Panc1 (cell line): ENCODE data around the gene MCF2L2. TPM values are rescaled to one million over a fixed set of nuclear protein-coding genes. Genes with fewer than 3 reads are reported as not detected.

Experiments
- ATAC-seq: fragments of 200-7000 bp; cut with Tn5 transposase; 2 replicates; pipeline ENCODE4 v1.9.1; 2020; ENCODE audit warnings: mild to moderate bottlenecking, moderate library complexity
- BruUV-seq: library from RNA; stranded (reverse); fragments of 400-500 nt; replicated peaks from 2 replicates; lab custom pipeline; 2021; lab: Mats Ljungman, UMichigan
- CTCF ChIA-PET: fragments of 300-600 bp; sonication (Branson Sonifier 250); formaldehyde crosslinking; loops from one replicate; lab custom pipeline; 2022; ENCODE audit warnings: antibody characterized with exemption; lab: Charles Lee
- POLR2A ChIA-PET: fragments of 300-600 bp; sonication (Branson Sonifier 250); formaldehyde crosslinking; loops from one replicate; lab custom pipeline; 2022; ENCODE audit warnings: antibody characterized with exemption; lab: Charles Lee
- DNase-seq: peaks from one replicate; pipeline ENCODE4 v3.0.0-alpha.2; 2010; ENCODE audit warnings: low read depth, low spot score
- H3K27ac ChIP-seq: 2 replicates; pipeline ENCODE4 v1.5.1; 2011; ENCODE audit warnings: mild to moderate bottlenecking, low read length, inconsistent platforms
- H3K27me3 ChIP-seq: fragments of 200-500 bp; sonication (Bioruptor generic); 2 replicates; pipeline ENCODE4 v1.6.0; 2014; ENCODE audit warnings: low read length, inconsistent platforms; ENCODE audit not compliant: control insufficient read depth, insufficient read depth
- H3K36me3 ChIP-seq: fragments of 200-500 bp; sonication (Bioruptor generic); 2 replicates; pipeline ENCODE4 v1.5.1; 2014; ENCODE audit warnings: inconsistent platforms, mild to moderate bottlenecking, low read length, moderate library complexity; ENCODE audit not compliant: control insufficient read depth, insufficient read depth
- H3K4me1 ChIP-seq: 2 replicates; pipeline ENCODE4 v1.5.1; 2011; ENCODE audit warnings: inconsistent platforms, mild to moderate bottlenecking, low read length, moderate library complexity; ENCODE audit not compliant: control insufficient read depth, insufficient read depth
- H3K4me3 ChIP-seq, 2 experiments: 2 replicates each; pipeline ENCODE4 v1.5.1; 2011 to 2012; ENCODE audit warnings: low read depth in 2 of 2, low read length in 2 of 2, mild to moderate bottlenecking in 2 of 2, inconsistent platforms in 1 of 2, moderate library complexity in 1 of 2
- H3K9me3 ChIP-seq: fragments of 200-500 bp; sonication (Bioruptor generic); 2 replicates; pipeline ENCODE4 v1.5.1; 2014; ENCODE audit warnings: low read depth, mild to moderate bottlenecking, inconsistent platforms, low read length, moderate library complexity; ENCODE audit not compliant: control insufficient read depth, insufficient read depth
- CTCF ChIP-seq: fragments of 450-650 bp; IDR thresholded peaks from 2 replicates; pipeline ENCODE4 v1.5.1; 2017; ENCODE audit warnings: mild to moderate bottlenecking
- POLR2AphosphoS5 ChIP-seq: IDR thresholded peaks from 2 replicates; pipeline ENCODE4 v1.6.1; 2012; ENCODE audit warnings: mild to moderate bottlenecking, low read depth, low read length, moderate library complexity
- SIN3A ChIP-seq: IDR thresholded peaks from 2 replicates; pipeline ENCODE4 v1.6.1; 2012; ENCODE audit warnings: low read depth, mild to moderate bottlenecking, low read length, moderate library complexity, borderline replicate concordance; ENCODE audit not compliant: insufficient read depth
- TCF7L2 ChIP-seq: IDR thresholded peaks from 2 replicates; pipeline ENCODE4 v1.6.1; 2011; ENCODE audit warnings: mild to moderate bottlenecking, low read depth, low read length, inconsistent platforms
- in situ Hi-C: cut with HindIII; loops from 2 replicates; pipeline ENCODE4 v1.10.0; 2016; ENCODE audit warnings: low sequenced_read_pairs, low pct_unique_long_range_greater_than_20kb
- intact Hi-C: fragments of 100-400 bp; cut with micrococcal nuclease; formaldehyde crosslinking; loops from one replicate; pipeline ENCODE4 v1.10.0; 2022; ENCODE audit not compliant: unreplicated experiment
- total RNA-seq: library from RNA; stranded (reverse); gene quantifications from one replicate; pipeline ENCODE4 v1.2.1, GENCODE V29; 2021; ENCODE audit not compliant: unreplicated experiment
- TF ChIP-seq, protein P1 (sequence below), 2 experiments: IDR thresholded peaks; 2 replicates each; pipeline ENCODE4 v1.6.1; 2011 to 2012; ENCODE audit warnings: low read depth in 2 of 2, control low read depth in 1 of 2, low read length in 1 of 2, mild to moderate bottlenecking in 1 of 2, moderate library complexity in 1 of 2; ENCODE audit not compliant: insufficient read depth in 1 of 2

Gene MCF2L2
- total RNA-seq, 1 experiment from 2014 or later: 1.0 TPM

GRCh38 chr3:183313764-183314163 is 114.7 kb downstream of the MCF2L2 start:
- BruUV-seq: no TSS peak
- Histone ChIP-seq H3K27me3 (no peaks in the 10 kb centered on the region), H3K9me3 (no peaks in the 10 kb centered on the region), H3K4me3 (no peak overlapping the region), H3K27ac (no peak overlapping the region), H3K36me3 (no peaks in the 10 kb centered on the region), H3K4me1 (no peaks in the 10 kb centered on the region)
- DNase-seq (no peak), ATAC-seq (no peak)
- intact Hi-C loops: no loop called here
- CTCF ChIA-PET: no interaction called here
- TF ChIP-seq POLR2AphosphoS5: no peak
- TF ChIP-seq, protein P1, sequence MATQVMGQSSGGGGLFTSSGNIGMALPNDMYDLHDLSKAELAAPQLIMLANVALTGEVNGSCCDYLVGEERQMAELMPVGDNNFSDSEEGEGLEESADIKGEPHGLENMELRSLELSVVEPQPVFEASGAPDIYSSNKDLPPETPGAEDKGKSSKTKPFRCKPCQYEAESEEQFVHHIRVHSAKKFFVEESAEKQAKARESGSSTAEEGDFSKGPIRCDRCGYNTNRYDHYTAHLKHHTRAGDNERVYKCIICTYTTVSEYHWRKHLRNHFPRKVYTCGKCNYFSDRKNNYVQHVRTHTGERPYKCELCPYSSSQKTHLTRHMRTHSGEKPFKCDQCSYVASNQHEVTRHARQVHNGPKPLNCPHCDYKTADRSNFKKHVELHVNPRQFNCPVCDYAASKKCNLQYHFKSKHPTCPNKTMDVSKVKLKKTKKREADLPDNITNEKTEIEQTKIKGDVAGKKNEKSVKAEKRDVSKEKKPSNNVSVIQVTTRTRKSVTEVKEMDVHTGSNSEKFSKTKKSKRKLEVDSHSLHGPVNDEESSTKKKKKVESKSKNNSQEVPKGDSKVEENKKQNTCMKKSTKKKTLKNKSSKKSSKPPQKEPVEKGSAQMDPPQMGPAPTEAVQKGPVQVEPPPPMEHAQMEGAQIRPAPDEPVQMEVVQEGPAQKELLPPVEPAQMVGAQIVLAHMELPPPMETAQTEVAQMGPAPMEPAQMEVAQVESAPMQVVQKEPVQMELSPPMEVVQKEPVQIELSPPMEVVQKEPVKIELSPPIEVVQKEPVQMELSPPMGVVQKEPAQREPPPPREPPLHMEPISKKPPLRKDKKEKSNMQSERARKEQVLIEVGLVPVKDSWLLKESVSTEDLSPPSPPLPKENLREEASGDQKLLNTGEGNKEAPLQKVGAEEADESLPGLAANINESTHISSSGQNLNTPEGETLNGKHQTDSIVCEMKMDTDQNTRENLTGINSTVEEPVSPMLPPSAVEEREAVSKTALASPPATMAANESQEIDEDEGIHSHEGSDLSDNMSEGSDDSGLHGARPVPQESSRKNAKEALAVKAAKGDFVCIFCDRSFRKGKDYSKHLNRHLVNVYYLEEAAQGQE (IDR thresholded peaks at IDR 0.05; ENCODE audit: insufficient read depth in 1 of 2, low read depth in 2 of 2, low read length in 1 of 2): no peak
- no peak for TF ChIP-seq CTCF
- no peak for TF ChIP-seq TCF7L2
- no peak for TF ChIP-seq SIN3A
- in situ Hi-C loops: no loop called here
- POLR2A ChIA-PET: no interaction called here

DNA sequence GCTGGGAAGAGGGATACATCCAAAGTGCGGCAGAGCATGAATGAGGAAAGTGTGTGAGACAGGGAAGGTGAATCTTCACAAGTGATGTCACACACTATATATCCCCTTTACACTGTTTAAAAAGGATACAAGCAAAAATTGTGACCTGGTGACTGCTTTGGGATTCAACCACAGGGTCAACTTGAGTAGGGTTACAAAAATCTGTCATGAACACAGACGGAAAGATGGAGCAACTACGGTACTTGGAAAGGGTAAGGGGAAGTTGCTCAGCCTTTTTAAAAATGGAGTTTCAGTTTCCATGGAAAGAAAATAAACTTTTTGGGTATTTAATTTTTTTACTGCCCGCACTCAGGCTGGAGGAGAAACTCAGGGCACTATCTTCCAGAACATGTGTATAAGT is 115.1 kb downstream of the MCF2L2 start:
- intact Hi-C loops (no loop called here), in situ Hi-C loops (no loop called here)
- ATAC-seq: no peak
- no peak for DNase-seq
- H3K9me3 ChIP-seq: no peaks in the 10 kb centered on the region
- H3K27me3 ChIP-seq: no peaks in the 10 kb centered on the region
- no TSS peak for BruUV-seq
- H3K4me1 ChIP-seq: no peaks in the 10 kb centered on the region
- no peaks in the 10 kb centered on the region for H3K36me3 ChIP-seq
- no peak for TF ChIP-seq POLR2AphosphoS5
- no peak for TF ChIP-seq SIN3A
- no peak for TF ChIP-seq CTCF
- TF ChIP-seq TCF7L2: no peak
- TF ChIP-seq, protein P1 (IDR thresholded peaks at IDR 0.05; ENCODE audit: insufficient read depth in 1 of 2, low read depth in 2 of 2, low read length in 1 of 2): no peak
- CTCF ChIA-PET: no interaction called here
- H3K27ac ChIP-seq: no peak overlapping the region
- H3K4me3 ChIP-seq: no peak overlapping the region
- POLR2A ChIA-PET: no interaction called here
